Loucy (cell line): ENCODE results near the gene USP21.
A peak's percentile ranks its signal among the peaks of the same experiment; 100 is the strongest.

ENCODE experiments used
- H2AFZ ChIP-seq: fragments of 200-600 bp; sonication (generic); 2 replicates; pipeline ENCODE4 v1.6.0; 2016; ENCODE audit warnings: antibody characterized with exemption, mild to moderate bottlenecking, low read length, moderate library complexity
- H3F3A ChIP-seq: fragments of 200-600 bp; 2 replicates; pipeline ENCODE4 v1.6.0; 2016; ENCODE audit warnings: antibody characterized with exemption, low read depth, mild to moderate bottlenecking
- H3K27me3 ChIP-seq: fragments of 200-600 bp; sonication (generic); 2 replicates; pipeline ENCODE4 v1.6.1; 2014; ENCODE audit warnings: low read length, mild to moderate bottlenecking; ENCODE audit not compliant: insufficient read depth, poor library complexity, severe bottlenecking
- H3K36me3 ChIP-seq: fragments of 200-600 bp; sonication (generic); 2 replicates; pipeline ENCODE4 v1.6.1; 2016; ENCODE audit warnings: low read length; ENCODE audit not compliant: insufficient read depth
- H3K4me1 ChIP-seq: fragments of 200-600 bp; sonication (generic); 2 replicates; pipeline ENCODE4 v1.5.1; 2014; ENCODE audit warnings: low read length, mild to moderate bottlenecking; ENCODE audit not compliant: insufficient read depth, poor library complexity, severe bottlenecking
- H3K4me2 ChIP-seq: fragments of 200-600 bp; sonication (generic); 2 replicates; pipeline ENCODE4 v1.6.0; 2014; ENCODE audit warnings: antibody characterized with exemption, low read length, low read depth, mild to moderate bottlenecking; ENCODE audit not compliant: poor library complexity, severe bottlenecking
- H3K4me3 ChIP-seq: fragments of 200-600 bp; sonication (generic); 2 replicates; pipeline ENCODE4 v1.5.1; 2014; ENCODE audit warnings: low read length, mild to moderate bottlenecking, mixed read lengths; ENCODE audit not compliant: poor library complexity, severe bottlenecking
- H3K79me2 ChIP-seq: fragments of 200-600 bp; sonication (generic); 2 replicates; pipeline ENCODE4 v1.6.1; 2014; ENCODE audit warnings: low read length; ENCODE audit not compliant: insufficient read depth
- H3K9ac ChIP-seq: fragments of 200-600 bp; sonication (generic); 2 replicates; pipeline ENCODE4 v1.6.0; 2014; ENCODE audit warnings: mild to moderate bottlenecking, low read depth, low read length, moderate library complexity; ENCODE audit not compliant: poor library complexity, severe bottlenecking
- H3K9me2 ChIP-seq: fragments of 200-600 bp; sonication (generic); replicated peaks from 2 replicates; pipeline ENCODE4 v1.6.1; 2016; ENCODE audit warnings: low read depth, low read length, mixed read lengths
- H3K9me3 ChIP-seq: fragments of 200-600 bp; sonication (generic); 2 replicates; pipeline ENCODE4 v1.6.1; 2014; ENCODE audit warnings: mild to moderate bottlenecking, antibody characterized with exemption, low read length, low read depth; ENCODE audit not compliant: insufficient read depth
- H4K20me1 ChIP-seq: fragments of 200-600 bp; sonication (generic); 2 replicates; pipeline ENCODE4 v1.6.0; 2014; ENCODE audit warnings: antibody characterized with exemption, low read length, mild to moderate bottlenecking; ENCODE audit not compliant: insufficient read depth, poor library complexity, severe bottlenecking
- EZH2phosphoT487 ChIP-seq: fragments of 200-600 bp; IDR thresholded peaks from 2 replicates; pipeline ENCODE4 v1.6.1; 2018; ENCODE audit warnings: antibody characterized with exemption, mild to moderate bottlenecking, moderate library complexity, borderline replicate concordance
- TF ChIP-seq, protein P1 (sequence below): fragments of 200-600 bp; sonication (generic); conservative IDR thresholded peaks from 2 replicates; pipeline ENCODE4 v1.5.1; 2014; ENCODE audit warnings: mild to moderate bottlenecking, antibody characterized with exemption, low read length

Gene USP21

GRCh38 chr1:161121834-161122233 lies 37.5 kb upstream of the USP21 start:
- no peak for TF ChIP-seq EZH2phosphoT487
- TF ChIP-seq, protein P1, sequence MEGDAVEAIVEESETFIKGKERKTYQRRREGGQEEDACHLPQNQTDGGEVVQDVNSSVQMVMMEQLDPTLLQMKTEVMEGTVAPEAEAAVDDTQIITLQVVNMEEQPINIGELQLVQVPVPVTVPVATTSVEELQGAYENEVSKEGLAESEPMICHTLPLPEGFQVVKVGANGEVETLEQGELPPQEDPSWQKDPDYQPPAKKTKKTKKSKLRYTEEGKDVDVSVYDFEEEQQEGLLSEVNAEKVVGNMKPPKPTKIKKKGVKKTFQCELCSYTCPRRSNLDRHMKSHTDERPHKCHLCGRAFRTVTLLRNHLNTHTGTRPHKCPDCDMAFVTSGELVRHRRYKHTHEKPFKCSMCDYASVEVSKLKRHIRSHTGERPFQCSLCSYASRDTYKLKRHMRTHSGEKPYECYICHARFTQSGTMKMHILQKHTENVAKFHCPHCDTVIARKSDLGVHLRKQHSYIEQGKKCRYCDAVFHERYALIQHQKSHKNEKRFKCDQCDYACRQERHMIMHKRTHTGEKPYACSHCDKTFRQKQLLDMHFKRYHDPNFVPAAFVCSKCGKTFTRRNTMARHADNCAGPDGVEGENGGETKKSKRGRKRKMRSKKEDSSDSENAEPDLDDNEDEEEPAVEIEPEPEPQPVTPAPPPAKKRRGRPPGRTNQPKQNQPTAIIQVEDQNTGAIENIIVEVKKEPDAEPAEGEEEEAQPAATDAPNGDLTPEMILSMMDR = no peak
- Histone ChIP-seq H3K4me1 (peaks cover 22% of the 10 kb centered on the region), H3K79me2 (peaks cover 31% of the 10 kb centered on the region), H3K4me2 (no peak overlapping the region), H4K20me1 (peaks cover under 1% of the 10 kb centered on the region), H2AFZ (no peak overlapping the region), H3F3A (no peaks in the 10 kb centered on the region), H3K36me3 (peaks cover 43% of the 10 kb centered on the region), H3K9me3 (no peaks in the 10 kb centered on the region), H3K9me2 (no peaks in the 10 kb centered on the region), H3K27me3 (no peaks in the 10 kb centered on the region), H3K4me3 (no peak overlapping the region), H3K9ac (no peak overlapping the region)

DNA sequence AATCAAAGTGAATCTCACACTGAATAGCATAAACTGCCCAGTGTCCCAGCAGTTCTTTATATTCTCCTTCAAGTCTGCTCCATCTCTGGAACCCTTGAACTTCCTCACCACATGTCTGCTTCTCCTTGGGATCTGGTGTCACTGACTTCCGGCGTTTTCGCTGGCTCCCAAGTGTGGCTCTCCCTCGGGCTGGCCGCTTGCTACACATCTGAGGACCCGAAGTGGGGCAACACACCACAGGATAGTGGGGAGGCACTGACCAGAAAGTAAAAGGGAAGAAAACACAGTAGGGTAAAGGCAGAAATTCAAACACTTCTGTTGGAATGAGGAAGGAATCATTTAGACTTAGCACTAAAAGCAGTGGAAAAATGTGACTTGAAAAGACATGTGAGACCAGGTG lies 36.3 kb upstream of the USP21 start:
- peaks cover 31% of the 10 kb centered on the region for H3K79me2 ChIP-seq
- H4K20me1 ChIP-seq = no peaks in the 10 kb centered on the region
- no peak overlapping the region for H2AFZ ChIP-seq
- H3K4me3 ChIP-seq = no peak overlapping the region
- no peaks in the 10 kb centered on the region for H3F3A ChIP-seq
- H3K4me1 ChIP-seq = peaks cover 32% of the 10 kb centered on the region
- H3K9me3 ChIP-seq = no peaks in the 10 kb centered on the region
- peaks cover 49% of the 10 kb centered on the region for H3K36me3 ChIP-seq
- no peak for TF ChIP-seq EZH2phosphoT487
- TF ChIP-seq, protein P1 = no peak
- no peak overlapping the region for H3K4me2 ChIP-seq
- no peaks in the 10 kb centered on the region for H3K9me2 ChIP-seq
- no peaks in the 10 kb centered on the region for H3K27me3 ChIP-seq
- no peak overlapping the region for H3K9ac ChIP-seq

DNA sequence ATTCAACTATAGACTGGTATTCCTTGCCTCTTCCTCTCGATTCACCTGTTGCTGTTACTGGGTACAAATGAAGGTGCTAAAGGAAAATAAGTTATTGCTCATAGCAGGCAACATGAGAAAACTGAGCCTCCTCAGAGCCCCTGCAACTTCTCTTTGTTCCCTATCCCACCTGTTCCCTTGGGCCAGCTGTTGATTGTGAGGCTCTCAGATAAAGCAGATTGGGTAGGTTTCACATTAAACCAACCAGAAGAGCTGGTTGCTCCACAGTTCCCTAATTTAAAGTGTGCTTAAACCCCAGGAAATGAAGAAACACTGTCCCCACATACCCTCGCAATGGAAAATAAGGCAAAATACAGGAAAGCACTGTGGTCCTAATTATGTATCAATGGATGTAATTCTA lies 31.7 kb upstream of the USP21 start:
- peaks cover 10% of the 10 kb centered on the region for H4K20me1 ChIP-seq
- H2AFZ ChIP-seq = no peak overlapping the region
- TF ChIP-seq EZH2phosphoT487 = no peak
- TF ChIP-seq, protein P1 = no peak
- H3K9ac ChIP-seq = no peak overlapping the region
- peaks cover 58% of the 10 kb centered on the region for H3K79me2 ChIP-seq
- peaks cover 53% of the 10 kb centered on the region for H3K4me1 ChIP-seq
- H3K4me2 ChIP-seq = peak overlapping the region; percentile 95
- H3K4me3 ChIP-seq = peak overlapping the region; percentile 3
- H3K36me3 ChIP-seq = peaks cover 32% of the 10 kb centered on the region; the same call in 1 of the 2 replicates
- no peaks in the 10 kb centered on the region for H3K9me2 ChIP-seq
- no peaks in the 10 kb centered on the region for H3K9me3 ChIP-seq
- H3K27me3 ChIP-seq = no peaks in the 10 kb centered on the region
- no peaks in the 10 kb centered on the region for H3F3A ChIP-seq
